Cerebellar cortex (tissue), 1 donor: ENCODE data around the gene TEX51.

ENCODE experiments used
- DNase-seq: peaks from one replicate; pipeline ENCODE4 v3.0.0-alpha.2; 2015; ENCODE audit warnings: low spot score

TEX51 gene

DNA sequence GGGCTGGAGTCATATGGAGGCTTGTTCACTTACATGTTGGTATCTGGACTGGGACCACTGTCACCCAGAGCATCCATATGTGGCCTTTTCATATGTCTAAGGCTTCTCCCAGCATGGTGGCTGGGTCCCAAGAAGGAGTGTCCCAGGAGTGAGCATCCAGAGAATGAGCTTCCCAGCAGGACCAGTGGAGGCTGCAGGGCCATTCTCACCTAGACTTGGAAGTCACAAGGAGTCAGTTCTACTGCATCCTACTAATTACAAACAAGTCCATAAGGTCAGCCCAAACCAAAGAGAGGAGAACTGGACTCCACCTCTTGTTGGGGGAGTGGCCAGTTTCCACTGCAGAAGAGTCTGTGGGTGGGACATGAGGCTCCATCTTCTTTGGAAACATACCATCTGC is 5.1 kb upstream of the TEX51 start:
- DNase-seq, result no peak

- no peak for DNase-seq
Observed at GRCh38 chr2:126894082-126894481, 4.6 kb upstream of the TEX51 start.

DNA sequence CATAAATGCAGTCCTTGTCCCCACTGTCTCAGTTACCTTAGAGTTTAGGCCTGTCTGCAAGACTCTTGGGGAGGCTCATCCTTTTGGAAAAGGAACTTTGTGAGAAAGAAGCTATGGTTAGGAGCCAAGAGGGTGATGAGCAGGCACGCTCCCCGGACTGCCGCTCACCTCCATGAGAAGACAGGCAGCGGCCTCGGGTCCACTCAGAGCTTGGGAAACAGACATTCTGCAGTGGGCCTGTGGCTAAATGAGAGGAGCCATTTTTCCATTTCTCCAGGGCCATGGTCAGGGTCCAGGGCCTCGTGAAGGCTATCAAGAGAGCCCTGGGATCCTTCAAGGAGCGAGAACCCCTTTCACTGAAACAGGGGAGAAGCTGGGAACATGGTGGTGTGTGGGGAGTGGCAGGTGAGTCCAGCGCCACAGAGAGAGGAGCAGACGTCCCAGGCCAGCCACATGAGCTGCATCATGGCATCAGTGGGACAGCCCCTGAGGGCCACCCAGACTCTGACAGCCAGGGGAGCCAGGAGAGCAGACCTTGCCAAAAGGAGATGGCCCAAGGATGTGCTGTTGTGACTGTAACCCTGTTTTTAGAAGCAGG is 4.0 kb upstream of the TEX51 start:
- no peak for DNase-seq

GRCh38 chr2:126895336-126895735 is 3.4 kb upstream of the TEX51 start:
- DNase-seq, result no peak

GRCh38 chr2:126896471-126896870 is 2.2 kb upstream of the TEX51 start:
- no peak for DNase-seq

DNA sequence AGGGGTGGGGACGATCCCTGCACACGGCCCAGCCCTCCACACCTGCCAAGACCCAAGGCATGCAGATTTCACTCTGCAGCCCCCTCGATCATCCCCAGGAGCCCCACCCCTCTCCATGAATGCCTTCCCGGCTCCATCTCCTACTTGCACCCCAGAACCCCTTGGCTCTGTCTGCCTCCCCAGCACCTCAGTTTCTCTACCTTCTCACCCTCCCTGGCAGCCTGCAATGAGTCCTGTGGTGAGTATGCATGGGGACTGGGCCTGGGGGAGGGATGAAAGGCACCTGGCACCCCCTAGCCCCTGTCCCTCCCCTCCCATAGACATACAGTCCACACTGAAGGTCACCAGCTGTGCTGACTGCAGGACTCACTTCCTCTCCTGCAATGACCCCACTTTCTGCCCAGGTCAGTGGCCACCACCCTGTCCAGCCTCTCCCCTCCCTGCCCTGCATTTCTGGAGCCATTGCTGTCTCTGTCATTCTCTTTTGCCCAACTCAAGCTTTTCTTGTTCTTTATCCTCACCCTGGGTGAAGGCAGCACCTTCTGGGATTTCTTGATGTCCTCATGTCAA is 1.0 kb downstream of the TEX51 start:
- no peak for DNase-seq

GRCh38 chr2:126900646-126901319 is 2.1 kb downstream of the TEX51 start:
- no peak for DNase-seq

DNA sequence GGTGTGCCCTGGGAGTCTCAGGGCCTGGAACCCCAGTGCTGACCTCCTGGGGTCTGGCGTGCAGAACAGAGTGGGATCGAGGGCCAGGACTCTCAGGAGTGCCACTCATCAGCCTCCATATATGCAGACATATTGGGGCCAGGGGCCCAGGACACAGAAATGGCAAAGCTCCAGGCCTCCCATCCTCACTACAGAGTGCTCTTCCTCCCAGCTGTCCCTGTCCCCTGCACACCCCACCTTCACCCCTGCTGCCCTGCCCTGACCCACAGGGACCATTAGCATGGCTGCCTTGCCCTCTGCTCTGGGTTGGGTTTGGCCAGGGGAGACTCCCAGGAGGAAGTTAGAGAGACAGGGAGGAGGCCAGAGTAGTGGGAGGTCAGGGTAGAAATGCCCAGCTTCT is 2.8 kb downstream of the TEX51 start:
- DNase-seq, result no peak

GRCh38 chr2:126902152-126902835 is 3.6 kb downstream of the TEX51 start:
- DNase-seq, result no peak

GRCh38 chr2:126902859-126903258 is 4.2 kb downstream of the TEX51 start:
- DNase-seq, result no peak

DNA sequence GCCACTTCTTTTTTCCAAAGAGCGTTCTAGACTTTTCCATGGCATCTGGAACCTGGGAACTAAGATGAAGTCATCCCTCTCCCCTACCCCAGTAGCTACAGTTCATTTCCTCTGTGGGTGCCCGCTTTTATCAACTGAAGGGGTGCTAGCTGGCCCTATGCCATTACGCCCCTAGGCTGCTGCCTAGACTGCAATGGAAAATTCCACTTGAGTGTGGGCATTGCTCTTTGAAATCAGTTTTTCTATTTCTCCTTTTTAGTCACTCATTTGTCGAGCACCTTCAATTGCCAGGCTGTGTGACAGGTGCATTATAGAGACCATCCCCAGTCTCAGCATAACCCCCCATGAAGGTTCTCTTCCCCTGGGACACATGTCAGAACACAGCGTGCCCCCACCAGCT is 7.3 kb downstream of the TEX51 start:
- no peak for DNase-seq

DNA sequence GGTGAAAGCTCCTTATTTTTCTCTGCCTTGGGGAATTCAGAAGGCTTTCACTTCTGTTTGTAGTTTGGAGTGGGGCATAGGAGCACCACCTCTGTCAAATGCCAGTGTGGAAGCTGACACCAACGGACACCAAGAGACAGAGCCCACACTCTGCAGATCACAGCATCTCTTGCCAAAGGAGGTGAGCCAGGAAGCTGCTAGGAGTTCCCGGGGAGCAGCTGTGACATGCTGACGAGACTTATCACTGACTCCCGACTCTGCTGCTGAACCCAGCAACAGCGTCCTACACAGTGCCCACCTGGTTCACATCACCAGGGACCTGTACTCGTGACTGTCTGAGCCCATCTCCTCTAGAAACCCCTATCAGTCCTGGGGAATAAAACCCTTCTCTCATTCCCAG is 8.1 kb downstream of the TEX51 start:
- DNase-seq, result no peak

GRCh38 chr2:126907671-126908070 is 9.0 kb downstream of the TEX51 start:
- DNase-seq, result no peak

GRCh38 chr2:126908721-126909177 is 10.1 kb downstream of the TEX51 start:
- no peak for DNase-seq

- no peak for DNase-seq
Observed at GRCh38 chr2:126909366-126909765, 10.7 kb downstream of the TEX51 start.

GRCh38 chr2:126909781-126910180 is 11.1 kb downstream of the TEX51 start:
- DNase-seq, result no peak

- no peak for DNase-seq
Observed at GRCh38 chr2:126910637-126911036, 11.9 kb downstream of the TEX51 start.

- no peak for DNase-seq
Observed at GRCh38 chr2:126911111-126911796, 12.6 kb downstream of the TEX51 start.

- DNase-seq, result no peak
Observed at GRCh38 chr2:126912201-126912600, 13.5 kb downstream of the TEX51 start.

DNA sequence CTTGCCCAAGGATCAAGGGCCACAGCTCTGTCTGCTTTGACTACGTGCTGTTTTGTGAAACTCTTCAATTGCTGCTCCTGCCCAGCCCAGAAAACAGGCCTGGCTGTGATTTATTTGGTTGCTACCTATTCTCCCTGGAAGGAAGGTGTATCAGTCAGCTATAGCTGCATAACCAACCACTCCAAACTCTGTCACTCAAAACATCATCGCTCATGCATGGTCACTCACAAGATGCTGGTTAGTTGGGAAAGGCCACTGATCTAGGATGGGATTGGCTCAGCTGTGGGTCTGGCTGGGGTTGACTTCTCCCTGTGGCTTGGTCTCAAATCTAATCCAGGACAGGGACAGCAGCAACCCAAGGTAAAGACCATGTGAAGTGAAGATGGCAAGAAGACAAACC is 14.6 kb downstream of the TEX51 start:
- DNase-seq, result no peak

DNA sequence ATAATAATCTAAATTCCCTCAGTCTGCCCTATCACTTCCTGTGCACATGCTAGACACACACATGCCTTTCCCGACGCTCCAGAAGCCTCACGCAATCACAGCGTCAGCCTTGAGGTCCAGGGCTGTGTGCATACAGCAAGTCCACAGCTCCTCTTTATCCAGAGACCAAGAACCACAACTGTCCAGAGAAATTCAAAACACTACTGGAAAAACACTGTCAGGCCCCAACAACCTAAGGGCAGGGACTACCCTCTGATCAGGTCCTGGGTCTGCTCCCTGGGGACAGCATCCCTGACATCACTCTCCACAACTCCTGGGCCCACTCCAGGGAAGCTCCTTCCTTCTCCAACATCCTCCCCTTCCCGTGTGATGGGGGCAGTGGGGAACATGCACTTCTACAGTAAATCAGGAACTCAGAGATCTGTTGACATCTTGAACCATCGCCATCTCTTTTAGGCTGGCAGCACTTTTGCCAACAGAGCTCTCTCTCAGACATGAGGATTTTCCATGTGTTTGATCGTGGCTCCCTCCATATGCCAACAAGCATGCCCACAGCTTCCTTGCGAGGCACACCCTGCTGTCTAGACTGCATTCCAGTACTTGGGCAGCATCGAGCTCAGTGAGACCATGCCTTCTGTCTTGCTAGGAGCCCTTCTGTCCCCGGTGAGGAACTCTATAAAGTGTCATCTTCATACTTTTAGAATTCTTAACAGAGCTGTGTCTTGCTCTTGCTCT is 15.4 kb downstream of the TEX51 start:
- peak; percentile 8 for DNase-seq
